Right lobe of liver (tissue), 6 donors: ENCODE data around the gene SPDYC. TPM values are rescaled to one million over a fixed set of nuclear protein-coding genes. Genes with fewer than 3 reads are reported as not detected.

Experiments
- ATAC-seq, 4 donors: fragments of 200-7000 bp; cut with Tn5 transposase; one replicate each; pipeline ENCODE4 v1.9.1; 2020; ENCODE audit warnings: mild to moderate bottlenecking in 4 of 4, moderate library complexity in 4 of 4
- DNase-seq, 3 donors: peaks; one replicate each; pipeline ENCODE4 v3.0.0-alpha.2; 2020
- H3K27ac ChIP-seq, 3 donors: fragments of 200-600 bp; one replicate each; pipeline ENCODE4 v1.8.0; 2022
- H3K27me3 ChIP-seq, 2 donors: fragments of 200-600 bp; one replicate each; pipeline ENCODE4 v1.8.0; 2022
- H3K36me3 ChIP-seq, 4 donors: fragments of 200-600 bp; sonication (generic) in 1 of 4; one replicate each; pipeline versions ENCODE4 v1.5.1 to v1.8.0; 2017 to 2022; ENCODE audit warnings: control low read depth in 1 of 4
- H3K4me1 ChIP-seq, 4 donors: fragments of 200-600 bp; sonication (generic) in 1 of 4; one replicate each; pipeline versions ENCODE4 v1.5.1 to v1.8.0; 2017 to 2022; ENCODE audit warnings: control low read depth in 1 of 4
- H3K4me3 ChIP-seq, 3 donors: fragments of 200-600 bp; one replicate each; pipeline ENCODE4 v1.8.0; 2022
- H3K9me3 ChIP-seq, 4 donors: fragments of 200-600 bp; sonication (generic) in 1 of 4; one replicate each; pipeline versions ENCODE4 v1.5.1 to v1.8.0; 2017 to 2022; ENCODE audit warnings: control low read depth in 1 of 4
- POLR2A ChIP-seq: fragments of 450-650 bp; IDR thresholded peaks from one replicate; pipeline ENCODE4 v1.6.1; 2017; ENCODE audit warnings: antibody characterized with exemption, mild to moderate bottlenecking
- WGBS: methylation state at CpG from one replicate; pipeline ENCODE4 v1.1.6; 2018; ENCODE audit warnings: low coverage, low lambda C conversion rate; ENCODE audit not compliant: insufficient coverage; ENCODE audit errors: missing lambda C conversion rate; 5-methylcytosine and 5-hydroxymethylcytosine counted together
- intact Hi-C, 2 donors: fragments of 100-400 bp; cut with DNase I; formaldehyde crosslinking; loops; one replicate each; pipeline versions ENCODE4 v1.11.2 to v1.14.1; 2022
- total RNA-seq, 6 experiments: library from RNA; depleted of rRNA in 2 of 6; stranded (reverse); fragments of >200 nt in 2 of 6; fragmentation: NEBNext Ultra II Directional in 3 of 6; extraction: Animal tissue kit (Norgen Biotek cat#: 25700) in 3 of 6; gene quantifications; one replicate each; pipeline versions ENCODE4 v1.1.0 to v1.2.4, GENCODE V29; 2016 to 2023
- TF ChIP-seq, protein P1 (sequence below), 4 donors: fragments of 200-600 bp in 3 of 4; fragments of 450-650 bp in 1 of 4; IDR thresholded peaks; one replicate each; pipeline versions ENCODE4 v1.5.1 to v1.8.0; 2016 to 2022; ENCODE audit warnings: antibody characterized with exemption in 4 of 4, mild to moderate bottlenecking in 2 of 4
- donor health status: DM: no; HTN: yes; CAD: no.
- donor health status: DM: no; HTN: no; CAD: no.
- donor health status: DM: no; HTN: no; CAD: no.
- donor health status: DM: no; HTN: yes; CAD: no.
- donor health status: DM: no; HTN: yes; CAD: no.

The SPDYC gene
- total RNA-seq, 6 experiments from 2014 or later, result 0.49 to 1.8 (median 0.87) TPM; not detected in 2

DNA sequence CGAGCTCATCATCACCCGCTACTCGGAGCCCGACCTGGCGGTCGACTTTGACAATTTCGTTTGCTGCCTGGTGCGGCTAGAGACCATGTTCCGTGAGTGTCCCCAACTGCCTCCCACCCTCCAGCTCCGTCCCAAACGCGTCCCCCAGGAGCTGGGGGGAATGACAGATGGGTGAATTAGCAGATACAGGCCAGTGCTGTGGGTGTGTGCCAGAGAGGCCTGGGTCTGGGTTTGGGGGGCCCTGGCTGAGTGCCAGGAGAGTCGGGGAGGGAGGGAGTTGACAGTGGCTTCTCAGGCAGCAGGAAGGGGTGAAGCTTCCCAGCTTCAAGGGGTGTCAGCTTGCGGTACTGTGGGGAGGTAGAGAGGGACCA lies 40.3 kb downstream of the SPDYC start:
- H3K27ac ChIP-seq, result peak overlapping the region in 1 of 3 donors; percentile 37
- intact Hi-C loops, result no loop called here
- 25% methylated on average over 4 of the region's 14 CpGs for WGBS
- no peaks in the 10 kb centered on the region for H3K9me3 ChIP-seq
- ATAC-seq (no peak), DNase-seq (peak in 1 of 3 donors; percentile 50)
- peaks cover 0 to 28% (median 18%) of the 10 kb centered on the region in 4 donors for H3K36me3 ChIP-seq
- H3K4me3 ChIP-seq, result no peak overlapping the region
- H3K27me3 ChIP-seq, result no peaks in the 10 kb centered on the region
- no peak for TF ChIP-seq POLR2A
- TF ChIP-seq, protein P1, sequence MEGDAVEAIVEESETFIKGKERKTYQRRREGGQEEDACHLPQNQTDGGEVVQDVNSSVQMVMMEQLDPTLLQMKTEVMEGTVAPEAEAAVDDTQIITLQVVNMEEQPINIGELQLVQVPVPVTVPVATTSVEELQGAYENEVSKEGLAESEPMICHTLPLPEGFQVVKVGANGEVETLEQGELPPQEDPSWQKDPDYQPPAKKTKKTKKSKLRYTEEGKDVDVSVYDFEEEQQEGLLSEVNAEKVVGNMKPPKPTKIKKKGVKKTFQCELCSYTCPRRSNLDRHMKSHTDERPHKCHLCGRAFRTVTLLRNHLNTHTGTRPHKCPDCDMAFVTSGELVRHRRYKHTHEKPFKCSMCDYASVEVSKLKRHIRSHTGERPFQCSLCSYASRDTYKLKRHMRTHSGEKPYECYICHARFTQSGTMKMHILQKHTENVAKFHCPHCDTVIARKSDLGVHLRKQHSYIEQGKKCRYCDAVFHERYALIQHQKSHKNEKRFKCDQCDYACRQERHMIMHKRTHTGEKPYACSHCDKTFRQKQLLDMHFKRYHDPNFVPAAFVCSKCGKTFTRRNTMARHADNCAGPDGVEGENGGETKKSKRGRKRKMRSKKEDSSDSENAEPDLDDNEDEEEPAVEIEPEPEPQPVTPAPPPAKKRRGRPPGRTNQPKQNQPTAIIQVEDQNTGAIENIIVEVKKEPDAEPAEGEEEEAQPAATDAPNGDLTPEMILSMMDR (IDR thresholded peaks at IDR 0.05), result no peak
- peaks cover 0 to 33% (median 10%) of the 10 kb centered on the region in 4 donors for H3K4me1 ChIP-seq

DNA sequence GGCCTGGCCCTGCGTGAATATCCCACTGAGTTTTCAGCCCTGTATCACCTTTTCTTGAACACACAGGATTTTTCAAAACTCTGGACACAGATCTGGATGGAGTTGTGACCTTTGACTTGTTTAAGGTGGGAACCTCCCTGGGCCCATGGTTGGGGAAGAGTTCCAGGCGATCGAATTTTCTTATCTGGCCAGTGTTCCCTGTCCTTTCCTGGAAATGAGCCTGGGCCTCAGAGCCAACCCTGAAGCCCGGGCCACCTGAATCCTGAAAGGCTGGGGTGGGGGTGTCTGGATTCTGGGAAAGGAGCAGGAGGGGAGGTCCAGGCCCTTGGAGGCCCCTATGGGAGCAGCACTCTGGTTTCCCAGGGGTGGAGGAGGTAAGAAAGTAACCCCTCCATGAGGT lies 40.7 kb downstream of the SPDYC start:
- peak overlapping the region in 1 of 3 donors; percentile 37 for H3K27ac ChIP-seq
- DNase-seq (peak in 1 of 3 donors; percentile 70), ATAC-seq (peak; percentile 71 to 87 (median 77))
- 13% methylated on average over 3 of the region's 4 CpGs for WGBS
- H3K4me3 ChIP-seq, result no peak overlapping the region
- H3K4me1 ChIP-seq, result peaks cover 0 to 33% (median 10%) of the 10 kb centered on the region in 4 donors
- H3K27me3 ChIP-seq, result no peaks in the 10 kb centered on the region
- peaks cover 0 to 25% (median 14%) of the 10 kb centered on the region in 4 donors for H3K36me3 ChIP-seq
- H3K9me3 ChIP-seq, result no peaks in the 10 kb centered on the region
- intact Hi-C loops, result no loop called here
- TF ChIP-seq, protein P1 (IDR thresholded peaks at IDR 0.05), result no peak
- TF ChIP-seq POLR2A, result no peak

DNA sequence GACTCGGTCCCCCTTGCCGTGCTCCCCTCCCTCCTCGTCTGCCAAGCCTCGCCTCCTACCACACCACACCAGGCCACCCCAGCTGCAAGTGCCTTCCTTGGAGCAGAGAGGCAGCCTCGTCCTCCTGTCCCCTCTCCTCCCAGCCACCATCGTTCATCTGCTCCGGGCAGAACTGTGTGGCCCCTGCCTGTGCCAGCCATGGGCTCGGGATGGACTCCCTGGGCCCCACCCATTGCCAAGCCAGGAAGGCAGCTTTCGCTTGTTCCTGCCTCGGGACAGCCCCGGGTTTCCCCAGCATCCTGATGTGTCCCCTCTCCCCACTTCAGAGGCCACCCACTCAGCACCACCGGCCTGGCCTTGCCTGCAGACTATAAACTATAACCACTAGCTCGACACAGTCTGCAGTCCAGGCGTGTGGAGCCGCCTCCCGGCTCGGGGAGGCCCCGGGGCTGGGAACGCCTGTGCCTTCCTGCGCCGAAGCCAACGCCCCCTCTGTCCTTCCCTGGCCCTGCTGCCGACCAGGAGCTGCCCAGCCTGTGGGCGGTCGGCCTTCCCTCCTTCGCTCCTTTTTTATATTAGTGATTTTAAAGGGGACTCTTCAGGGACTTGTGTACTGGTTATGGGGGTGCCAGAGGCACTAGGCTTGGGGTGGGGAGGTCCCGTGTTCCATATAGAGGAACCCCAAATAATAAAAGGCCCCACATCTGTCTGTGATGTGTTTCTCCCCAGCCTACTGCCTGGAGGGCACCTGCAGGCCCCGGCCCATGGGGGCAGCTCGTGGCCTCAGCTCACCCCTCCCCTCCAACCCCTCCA lies 41.5 kb downstream of the SPDYC start:
- 94% methylated on average over 3 of the region's 29 CpGs for WGBS
- Histone ChIP-seq H3K27me3 (no peaks in the 10 kb centered on the region), H3K9me3 (no peaks in the 10 kb centered on the region), H3K4me3 (no peak overlapping the region), H3K4me1 (peaks cover 0 to 33% (median 10%) of the 10 kb centered on the region in 4 donors), H3K36me3 (peaks cover 0 to 18% (median 11%) of the 10 kb centered on the region in 4 donors), H3K27ac (peak overlapping the region in 1 of 3 donors; percentile 37)
- ATAC-seq (peak; percentile 7 to 19 (median 16)), DNase-seq (peak in 1 of 3 donors; percentile 46)
- intact Hi-C loops, result no loop called here
- TF ChIP-seq, protein P1 (IDR thresholded peaks at IDR 0.05), result no peak
- no peak for TF ChIP-seq POLR2A

DNA sequence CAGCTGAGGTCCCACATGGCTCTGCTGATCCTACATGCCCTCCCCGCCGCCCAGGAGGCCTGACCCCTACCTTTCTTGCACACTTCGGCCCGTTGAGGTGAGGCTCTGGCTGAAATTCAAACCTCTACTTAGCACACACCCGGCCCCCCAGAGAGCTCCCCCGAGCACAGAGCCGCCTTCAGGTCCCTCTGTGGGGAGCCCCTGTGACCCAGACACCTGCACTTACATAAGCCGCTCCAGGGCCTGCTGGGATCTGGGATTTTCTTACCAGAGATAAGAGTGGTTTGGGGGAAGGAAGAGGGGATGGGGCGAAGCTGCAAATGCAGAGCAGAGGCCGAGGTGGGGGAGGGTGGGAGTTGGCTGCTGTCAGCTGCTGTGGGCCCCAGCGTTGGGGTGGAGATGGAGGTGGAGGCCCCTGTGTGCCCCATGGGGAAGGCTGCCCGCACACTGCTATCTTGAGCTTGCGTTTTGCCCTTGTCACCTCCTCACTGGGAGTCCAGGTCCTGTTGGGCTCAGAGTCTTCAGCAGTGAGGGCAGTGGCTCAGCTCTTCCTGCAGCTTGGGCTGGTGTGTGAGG lies 42.3 kb downstream of the SPDYC start:
- no peak overlapping the region for H3K27ac ChIP-seq
- ATAC-seq (no peak), DNase-seq (peak in 1 of 3 donors; percentile 43)
- H3K4me1 ChIP-seq, result peaks cover 0 to 33% (median 10%) of the 10 kb centered on the region in 4 donors
- TF ChIP-seq POLR2A, result no peak
- TF ChIP-seq, protein P1 (IDR thresholded peaks at IDR 0.05), result no peak
- WGBS, result 60% methylated on average over 2 of the region's 13 CpGs
- H3K27me3 ChIP-seq, result no peaks in the 10 kb centered on the region
- intact Hi-C loops, result no loop called here
- H3K36me3 ChIP-seq, result peaks cover 0 to 10% (median 9%) of the 10 kb centered on the region in 4 donors
- H3K9me3 ChIP-seq, result no peaks in the 10 kb centered on the region
- no peak overlapping the region for H3K4me3 ChIP-seq
